ENCODE results near the gene IDNK.

DNA sequence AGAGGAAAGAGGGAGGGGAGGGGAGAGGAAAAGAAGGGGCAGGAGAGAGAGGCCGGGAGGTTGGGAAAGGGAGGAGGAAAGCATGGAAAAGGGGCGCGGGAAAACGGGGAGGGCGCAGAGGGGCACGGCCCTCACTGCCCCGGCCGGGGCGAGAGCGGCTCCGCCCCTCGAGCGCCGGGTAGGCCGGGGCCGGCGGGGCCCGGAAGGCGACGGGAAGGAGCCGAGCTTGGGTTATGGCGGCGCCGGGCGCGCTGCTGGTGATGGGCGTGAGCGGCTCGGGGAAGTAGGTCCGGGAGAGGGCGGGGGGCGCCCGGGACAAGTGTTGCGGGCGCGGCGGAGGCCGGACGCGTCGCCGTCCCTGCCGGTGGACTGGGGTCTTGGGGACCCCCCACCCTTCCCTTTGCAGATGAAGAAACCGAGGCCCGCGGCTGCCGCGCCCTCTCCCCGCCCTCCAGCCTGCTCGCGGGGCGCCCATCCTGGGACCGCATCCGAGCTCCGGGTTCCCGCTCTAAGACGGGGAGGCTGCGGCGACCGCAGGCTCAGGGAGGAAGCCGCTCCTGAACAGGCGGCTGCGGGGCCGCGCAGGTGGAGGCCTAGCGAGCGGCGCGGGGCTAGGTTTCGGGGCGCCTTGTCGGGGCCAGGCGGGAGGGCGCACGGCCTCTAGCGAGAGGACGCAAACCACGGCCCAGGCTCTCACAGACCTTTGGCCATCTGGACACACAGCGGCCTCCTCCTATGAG is at the start of gene IDNK:
- TF ChIP-seq RAD21 (IDR thresholded peaks at IDR 0.05; ENCODE audit: low read depth): no peak
- TF ChIP-seq SP1 (IDR thresholded peaks at IDR 0.05; ENCODE audit: low read depth): no peak
- TF ChIP-seq EZH2phosphoT487 (IDR thresholded peaks at IDR 0.05; ENCODE audit: borderline replicate concordance): no peak
- TF ChIP-seq, protein P1, sequence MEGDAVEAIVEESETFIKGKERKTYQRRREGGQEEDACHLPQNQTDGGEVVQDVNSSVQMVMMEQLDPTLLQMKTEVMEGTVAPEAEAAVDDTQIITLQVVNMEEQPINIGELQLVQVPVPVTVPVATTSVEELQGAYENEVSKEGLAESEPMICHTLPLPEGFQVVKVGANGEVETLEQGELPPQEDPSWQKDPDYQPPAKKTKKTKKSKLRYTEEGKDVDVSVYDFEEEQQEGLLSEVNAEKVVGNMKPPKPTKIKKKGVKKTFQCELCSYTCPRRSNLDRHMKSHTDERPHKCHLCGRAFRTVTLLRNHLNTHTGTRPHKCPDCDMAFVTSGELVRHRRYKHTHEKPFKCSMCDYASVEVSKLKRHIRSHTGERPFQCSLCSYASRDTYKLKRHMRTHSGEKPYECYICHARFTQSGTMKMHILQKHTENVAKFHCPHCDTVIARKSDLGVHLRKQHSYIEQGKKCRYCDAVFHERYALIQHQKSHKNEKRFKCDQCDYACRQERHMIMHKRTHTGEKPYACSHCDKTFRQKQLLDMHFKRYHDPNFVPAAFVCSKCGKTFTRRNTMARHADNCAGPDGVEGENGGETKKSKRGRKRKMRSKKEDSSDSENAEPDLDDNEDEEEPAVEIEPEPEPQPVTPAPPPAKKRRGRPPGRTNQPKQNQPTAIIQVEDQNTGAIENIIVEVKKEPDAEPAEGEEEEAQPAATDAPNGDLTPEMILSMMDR (IDR thresholded peaks at IDR 0.05 in 2 of 3, conservative IDR thresholded peaks at IDR 0.05 in 1 of 3; ENCODE audit: borderline replicate concordance in 1 of 3, insufficient read depth in 1 of 3, low read depth in 2 of 3, low read length in 2 of 3): no peak
- TF ChIP-seq POLR2A (IDR thresholded peaks at IDR 0.05; ENCODE audit: borderline replicate concordance, extremely low read depth, insufficient read depth, insufficient read length): peak; percentile 34
- no peak for TF ChIP-seq EZH2 (IDR thresholded peaks at IDR 0.05)
- no peak for TF ChIP-seq JUND (IDR thresholded peaks at IDR 0.05)

Measured in HCT116 (cell line).